ENCODE data around the gene AGBL1. TPM values are rescaled to one million over a fixed set of nuclear protein-coding genes. Genes with fewer than 3 reads are reported as not detected.
A peak's percentile ranks its signal among the peaks of the same experiment; 100 is the strongest.

Gene AGBL1
- total and polyA plus RNA-seq, 3 experiments from 2014 or later = not detected

- peaks cover 0 to 4% (median 0%) of the 10 kb centered on the region in 3 donors for H3K36me3 Mint-ChIP-seq
- H3K4me3 Mint-ChIP-seq = no peak overlapping the region
- no peak for DNase-seq
- H3K9me3 Mint-ChIP-seq = peaks cover 14 to 20% (median 16%) of the 10 kb centered on the region in 5 donors
- Histone ChIP-seq H3K36me3 (ENCODE audit: insufficient read depth, low read length) (no peaks in the 10 kb centered on the region), H3K9me3 (ENCODE audit: low read length) (no peaks in the 10 kb centered on the region), H3K27me3 (ENCODE audit: insufficient read depth, low read length, poor library complexity, severe bottlenecking) (no peaks in the 10 kb centered on the region), H3K4me1 (ENCODE audit: insufficient read depth, low read length) (no peaks in the 10 kb centered on the region), H3K27ac (ENCODE audit: low read depth, low read length) (no peak overlapping the region), H3K4me3 (ENCODE audit: low read length) (no peak overlapping the region)
- POLR2A ChIA-PET = no interaction called here
- no peaks in the 10 kb centered on the region for H3K4me1 Mint-ChIP-seq
- no peak overlapping the region for H3K27ac Mint-ChIP-seq
- CTCF ChIA-PET = no interaction called here
- peaks cover 7 to 32% of the 10 kb centered on the region in 2 donors for H3K27me3 Mint-ChIP-seq
Observed at GRCh38 chr15:86213420-86213819, 133.7 kb downstream of the AGBL1 start.

DNA sequence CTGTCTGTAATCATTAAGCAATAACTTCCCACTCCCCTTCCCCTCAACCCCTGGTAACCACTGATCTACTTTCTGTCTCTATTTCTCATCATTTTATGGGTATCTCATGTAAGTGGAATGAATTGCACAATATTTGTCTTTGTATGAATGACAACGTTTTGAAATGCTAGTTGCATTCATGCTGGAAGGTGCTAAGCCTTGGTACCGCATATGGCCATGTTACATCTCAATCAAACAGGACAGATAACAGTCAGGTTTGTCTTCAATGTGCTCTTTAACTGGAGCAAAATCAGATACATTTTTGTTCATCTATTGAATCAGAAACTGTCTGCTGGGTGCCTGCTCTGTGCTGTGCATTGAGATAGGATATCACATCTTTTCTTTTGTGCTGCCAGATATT is 134.2 kb downstream of the AGBL1 start:
- H3K4me3 Mint-ChIP-seq = no peak overlapping the region
- H3K9me3 Mint-ChIP-seq = peaks cover 14 to 21% (median 16%) of the 10 kb centered on the region in 5 donors
- H3K4me1 Mint-ChIP-seq = no peaks in the 10 kb centered on the region
- H3K4me3 ChIP-seq (ENCODE audit: low read length) = no peak overlapping the region
- no peak for DNase-seq
- H3K36me3 Mint-ChIP-seq = peaks cover 0 to 4% (median 0%) of the 10 kb centered on the region in 3 donors
- H3K9me3 ChIP-seq (ENCODE audit: low read length) = no peaks in the 10 kb centered on the region
- no peaks in the 10 kb centered on the region for H3K36me3 ChIP-seq (ENCODE audit: insufficient read depth, low read length)
- H3K27ac Mint-ChIP-seq = no peak overlapping the region
- CTCF ChIA-PET = no interaction called here
- POLR2A ChIA-PET = no interaction called here
- no peak overlapping the region for H3K27ac ChIP-seq (ENCODE audit: low read depth, low read length)
- no peaks in the 10 kb centered on the region for H3K27me3 ChIP-seq (ENCODE audit: insufficient read depth, low read length, poor library complexity, severe bottlenecking)
- H3K4me1 ChIP-seq (ENCODE audit: insufficient read depth, low read length) = no peaks in the 10 kb centered on the region
- H3K27me3 Mint-ChIP-seq = peaks cover 7 to 32% of the 10 kb centered on the region in 2 donors

- POLR2A ChIA-PET = no interaction called here
- Histone ChIP-seq H3K4me3 (ENCODE audit: low read length) (no peak overlapping the region), H3K36me3 (ENCODE audit: insufficient read depth, low read length) (no peaks in the 10 kb centered on the region), H3K4me1 (ENCODE audit: insufficient read depth, low read length) (no peaks in the 10 kb centered on the region), H3K27ac (ENCODE audit: low read depth, low read length) (no peak overlapping the region), H3K9me3 (ENCODE audit: low read length) (no peaks in the 10 kb centered on the region), H3K27me3 (ENCODE audit: insufficient read depth, low read length, poor library complexity, severe bottlenecking) (no peaks in the 10 kb centered on the region)
- H3K9me3 Mint-ChIP-seq = peaks cover 9 to 16% (median 12%) of the 10 kb centered on the region in 5 donors
- H3K27me3 Mint-ChIP-seq = peaks cover 3 to 4% of the 10 kb centered on the region in 2 donors
- no peak overlapping the region for H3K4me3 Mint-ChIP-seq
- H3K4me1 Mint-ChIP-seq = no peaks in the 10 kb centered on the region
- H3K36me3 Mint-ChIP-seq = peaks cover 0 to 4% (median 0%) of the 10 kb centered on the region in 3 donors
- CTCF ChIA-PET = interaction anchor here (1.0 kb wide), 1 partner anchor 9 kb away, joined by 3 read pairs; no protein-coding TSS in a partner anchor
- DNase-seq = no peak
- no peak overlapping the region for H3K27ac Mint-ChIP-seq
Observed at GRCh38 chr15:86221119-86221518, 141.4 kb downstream of the AGBL1 start.

GRCh38 chr15:86229306-86229705 is 149.6 kb downstream of the AGBL1 start:
- peaks cover 18 to 19% of the 10 kb centered on the region in 2 donors for H3K27me3 Mint-ChIP-seq
- CTCF ChIA-PET = no interaction called here
- no peaks in the 10 kb centered on the region for H3K9me3 Mint-ChIP-seq
- POLR2A ChIA-PET = no interaction called here
- H3K27ac ChIP-seq (ENCODE audit: low read depth, low read length) = no peak overlapping the region
- H3K27ac Mint-ChIP-seq = peak overlapping the region in 1 of 8 donors; percentile 45
- no peak overlapping the region for H3K4me3 ChIP-seq (ENCODE audit: low read length)
- H3K4me1 Mint-ChIP-seq = peaks cover 2 to 5% (median 5%) of the 10 kb centered on the region in 3 donors
- no peak for DNase-seq
- H3K4me1 ChIP-seq (ENCODE audit: insufficient read depth, low read length) = peaks cover 3% of the 10 kb centered on the region
- H3K27me3 ChIP-seq (ENCODE audit: insufficient read depth, low read length, poor library complexity, severe bottlenecking) = peaks cover 8% of the 10 kb centered on the region
- no peaks in the 10 kb centered on the region for H3K36me3 ChIP-seq (ENCODE audit: insufficient read depth, low read length)
- H3K4me3 Mint-ChIP-seq = no peak overlapping the region
- no peaks in the 10 kb centered on the region for H3K9me3 ChIP-seq (ENCODE audit: low read length)
- no peaks in the 10 kb centered on the region for H3K36me3 Mint-ChIP-seq

- Mint-ChIP-seq H3K4me3 (no peak overlapping the region), H3K36me3 (no peaks in the 10 kb centered on the region), H3K27me3 (peaks cover 18 to 19% of the 10 kb centered on the region in 2 donors), H3K27ac (no peak overlapping the region), H3K9me3 (no peaks in the 10 kb centered on the region), H3K4me1 (peaks cover 2 to 5% (median 5%) of the 10 kb centered on the region in 3 donors)
- H3K27ac ChIP-seq (ENCODE audit: low read depth, low read length) = no peak overlapping the region
- DNase-seq = no peak
- CTCF ChIA-PET = interaction anchor here (1.2 kb wide), 1 partner anchor 513 kb away, joined by 3 read pairs; no protein-coding TSS in a partner anchor
- no peaks in the 10 kb centered on the region for H3K36me3 ChIP-seq (ENCODE audit: insufficient read depth, low read length)
- no peaks in the 10 kb centered on the region for H3K9me3 ChIP-seq (ENCODE audit: low read length)
- H3K4me3 ChIP-seq (ENCODE audit: low read length) = no peak overlapping the region
- POLR2A ChIA-PET = no interaction called here
- H3K4me1 ChIP-seq (ENCODE audit: insufficient read depth, low read length) = peaks cover 3% of the 10 kb centered on the region
- peaks cover 8% of the 10 kb centered on the region for H3K27me3 ChIP-seq (ENCODE audit: insufficient read depth, low read length, poor library complexity, severe bottlenecking)
Observed at GRCh38 chr15:86229936-86230335, 150.3 kb downstream of the AGBL1 start.

- peak in 4 of 5 donors; percentile 6 to 49 (median 8) for DNase-seq
- Mint-ChIP-seq H3K4me3 (peak overlapping the region in 1 of 7 donors; percentile 12), H3K27me3 (peaks cover 18 to 19% of the 10 kb centered on the region in 2 donors)
Observed at GRCh38 chr15:86231864-86232721, 152.4 kb downstream of the AGBL1 start.

GRCh38 chr15:86235667-86236066 is 156.0 kb downstream of the AGBL1 start:
- no peak overlapping the region for H3K4me3 ChIP-seq (ENCODE audit: low read length)
- DNase-seq = no peak
- no peaks in the 10 kb centered on the region for H3K36me3 ChIP-seq (ENCODE audit: insufficient read depth, low read length)
- no peak overlapping the region for H3K27ac Mint-ChIP-seq
- peaks cover 3% of the 10 kb centered on the region for H3K4me1 ChIP-seq (ENCODE audit: insufficient read depth, low read length)
- no peak overlapping the region for H3K27ac ChIP-seq (ENCODE audit: low read depth, low read length)
- H3K4me1 Mint-ChIP-seq = peaks cover 2 to 10% (median 5%) of the 10 kb centered on the region in 3 donors
- POLR2A ChIA-PET = no interaction called here
- peaks cover 5 to 20% of the 10 kb centered on the region in 2 donors for H3K27me3 Mint-ChIP-seq
- no peaks in the 10 kb centered on the region for H3K36me3 Mint-ChIP-seq
- H3K9me3 Mint-ChIP-seq = no peaks in the 10 kb centered on the region
- no peaks in the 10 kb centered on the region for H3K9me3 ChIP-seq (ENCODE audit: low read length)
- peaks cover 8% of the 10 kb centered on the region for H3K27me3 ChIP-seq (ENCODE audit: insufficient read depth, low read length, poor library complexity, severe bottlenecking)
- no peak overlapping the region for H3K4me3 Mint-ChIP-seq
- CTCF ChIA-PET = no interaction called here

More at GRCh38 chr15:86231864-86232721, 152.4 kb downstream of the AGBL1 start:
- Mint-ChIP-seq H3K4me1 (peaks cover 2 to 10% (median 5%) of the 10 kb centered on the region in 3 donors), H3K9me3 (no peaks in the 10 kb centered on the region), H3K27ac (no peak overlapping the region), H3K36me3 (no peaks in the 10 kb centered on the region)
- Histone ChIP-seq H3K9me3 (ENCODE audit: low read length) (no peaks in the 10 kb centered on the region), H3K4me3 (ENCODE audit: low read length) (no peak overlapping the region), H3K27me3 (ENCODE audit: insufficient read depth, low read length, poor library complexity, severe bottlenecking) (peaks cover 8% of the 10 kb centered on the region), H3K27ac (ENCODE audit: low read depth, low read length) (no peak overlapping the region), H3K4me1 (ENCODE audit: insufficient read depth, low read length) (peaks cover 3% of the 10 kb centered on the region), H3K36me3 (ENCODE audit: insufficient read depth, low read length) (no peaks in the 10 kb centered on the region)
- ChIA-PET POLR2A (no interaction called here), CTCF (interaction anchor here (0.6 to 2.1 kb wide), 7 partner anchors 14 to 1828 kb away, joined by 3 to 9 read pairs (median 4); no protein-coding TSS in a partner anchor)

DNA sequence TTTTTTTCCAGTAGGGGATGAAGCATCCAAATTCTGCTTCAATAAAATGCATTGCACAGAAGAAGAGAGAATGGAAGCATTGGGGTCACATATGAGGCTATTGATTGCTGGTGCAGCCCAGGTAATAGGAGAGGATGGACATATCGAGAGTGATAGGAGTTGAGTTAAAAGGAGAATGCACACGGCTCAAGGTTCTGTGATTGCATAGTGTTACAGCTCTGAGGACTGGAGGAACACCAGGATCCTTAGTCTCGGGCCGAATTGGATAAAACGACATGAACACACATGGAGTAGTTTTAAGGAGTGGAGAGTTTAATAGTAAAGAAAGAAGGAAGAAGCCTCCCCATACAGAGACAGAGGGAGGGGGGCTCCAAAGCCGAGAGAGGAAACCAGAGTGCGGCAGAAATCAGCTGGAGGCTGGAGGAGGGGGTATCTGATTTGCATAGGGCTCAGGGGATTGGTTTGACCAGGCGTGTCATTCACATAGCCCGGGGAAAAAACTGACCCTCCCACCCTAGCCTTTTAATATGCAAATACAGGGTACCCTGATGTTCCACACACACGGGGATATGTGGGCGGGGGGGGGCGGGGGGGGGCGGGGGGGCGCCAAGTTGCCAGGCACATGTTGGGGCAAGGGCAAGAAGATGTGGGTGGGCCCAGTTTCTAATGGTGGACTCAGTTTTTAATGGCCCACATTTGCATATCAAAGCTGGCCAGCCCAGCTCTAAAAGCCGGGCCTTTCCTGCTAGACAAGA is 156.9 kb downstream of the AGBL1 start:
- H3K27ac Mint-ChIP-seq = no peak overlapping the region
- Histone ChIP-seq H3K36me3 (ENCODE audit: insufficient read depth, low read length) (no peaks in the 10 kb centered on the region), H3K9me3 (ENCODE audit: low read length) (no peaks in the 10 kb centered on the region), H3K4me3 (ENCODE audit: low read length) (no peak overlapping the region), H3K27ac (ENCODE audit: low read depth, low read length) (no peak overlapping the region), H3K4me1 (ENCODE audit: insufficient read depth, low read length) (peaks cover 3% of the 10 kb centered on the region), H3K27me3 (ENCODE audit: insufficient read depth, low read length, poor library complexity, severe bottlenecking) (peaks cover 8% of the 10 kb centered on the region)
- H3K4me3 Mint-ChIP-seq = no peak overlapping the region
- no peaks in the 10 kb centered on the region for H3K9me3 Mint-ChIP-seq
- no peaks in the 10 kb centered on the region for H3K36me3 Mint-ChIP-seq
- ChIA-PET POLR2A (no interaction called here), CTCF (no interaction called here)
- H3K27me3 Mint-ChIP-seq = peaks cover 5 to 15% of the 10 kb centered on the region in 2 donors
- DNase-seq = no peak
- H3K4me1 Mint-ChIP-seq = peaks cover 2 to 10% (median 5%) of the 10 kb centered on the region in 3 donors

Measured in CD8-positive, alpha-beta memory T cell (primary cell).